HFFc6 (cell line): ENCODE results near the gene IL10. TPM values are rescaled to one million over a fixed set of nuclear protein-coding genes. Genes with fewer than 3 reads are reported as not detected.

Source experiments
- DNase-seq: peaks from one replicate; pipeline ENCODE4 v3.0.0-alpha.2; 2018
- H3K27ac Mint-ChIP-seq: 2 replicates; pipeline ENCODE4 v1.8.0; 2020; ENCODE audit warnings: mild to moderate bottlenecking, mixed read lengths
- H3K27me3 Mint-ChIP-seq: 2 replicates; pipeline ENCODE4 v1.8.0; 2021; ENCODE audit warnings: mild to moderate bottlenecking, moderate library complexity, mixed read lengths; ENCODE audit not compliant: insufficient read depth
- H3K36me3 Mint-ChIP-seq: 2 replicates; pipeline ENCODE4 v1.8.0; 2021; ENCODE audit warnings: low read depth, mixed read lengths
- H3K4me1 Mint-ChIP-seq: 2 replicates; pipeline ENCODE4 v1.8.0; 2020; ENCODE audit warnings: low read depth, mixed read lengths
- H3K4me3 Mint-ChIP-seq: 2 replicates; pipeline ENCODE4 v1.8.0; 2020; ENCODE audit warnings: mild to moderate bottlenecking, moderate library complexity, mixed read lengths
- H3K9me3 Mint-ChIP-seq: 2 replicates; pipeline ENCODE4 v1.8.0; 2020; ENCODE audit warnings: mild to moderate bottlenecking, mixed read lengths
- CTCF ChIP-seq: fragments of 200-600 bp; sonication (generic); IDR thresholded peaks from 2 replicates; pipeline ENCODE4 v1.5.0; 2021; ENCODE audit warnings: antibody characterized with exemption, mild to moderate bottlenecking
- total RNA-seq, 6 experiments: library from RNA; stranded (reverse); fragmentation: NEBNext Ultra II Directional; extraction: Animal tissue kit (Norgen Biotek cat#: 25700); gene quantifications; 2 replicates in 1 of 6; 3 replicates in 5 of 6; pipeline ENCODE4 v1.2.3, GENCODE V29; 2021

The IL10 gene
- total RNA-seq, 6 experiments from 2014 or later, result not detected

DNA sequence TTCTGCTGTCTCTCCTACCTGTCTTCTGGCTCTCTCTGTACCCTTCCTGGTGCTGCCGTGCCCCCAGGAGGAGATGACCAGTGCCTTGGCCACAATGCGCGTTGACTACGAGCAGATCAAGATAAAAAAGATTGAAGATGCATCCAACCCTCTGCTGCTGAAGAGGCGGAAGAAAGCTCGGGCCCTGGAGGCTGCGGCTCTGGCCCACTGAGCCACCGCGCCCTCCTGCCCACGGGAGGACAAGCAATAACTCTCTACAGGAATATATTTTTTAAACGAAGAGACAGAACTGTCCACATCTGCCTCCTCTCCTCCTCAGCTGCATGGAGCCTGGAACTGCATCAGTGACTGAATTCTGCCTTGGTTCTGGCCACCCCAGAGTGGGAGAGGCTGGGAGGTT is 39.8 kb downstream of the IL10 start:
- Mint-ChIP-seq H3K36me3 (no peaks in the 10 kb centered on the region), H3K9me3 (no peaks in the 10 kb centered on the region), H3K4me1 (peaks cover 15% of the 10 kb centered on the region), H3K27ac (no peak overlapping the region), H3K4me3 (no peak overlapping the region), H3K27me3 (no peaks in the 10 kb centered on the region; the same call in none of the 2 replicates)
- DNase-seq, result no peak
- no peak for TF ChIP-seq CTCF

DNA sequence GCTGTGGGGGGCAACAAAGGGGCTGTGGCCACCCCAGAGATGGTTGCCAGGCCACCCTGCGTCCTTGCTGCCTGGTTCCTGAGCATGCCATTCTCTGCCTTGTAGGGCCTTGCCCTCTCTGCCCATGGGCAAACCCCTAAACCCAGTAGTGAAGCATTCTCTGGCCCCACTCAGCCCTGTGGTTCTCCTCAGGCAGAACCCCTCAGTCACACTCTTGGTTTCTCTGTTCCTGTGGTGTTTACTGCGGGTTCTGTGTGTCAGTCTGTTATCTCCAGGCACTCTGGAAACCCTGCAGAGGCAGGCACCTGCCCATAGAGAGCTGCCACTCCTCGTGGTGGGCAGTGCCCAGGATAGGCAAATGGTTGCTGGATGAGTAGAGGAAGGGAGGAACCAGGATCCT is 42.8 kb downstream of the IL10 start:
- no peaks in the 10 kb centered on the region; the same call in none of the 2 replicates for H3K27me3 Mint-ChIP-seq
- H3K27ac Mint-ChIP-seq, result no peak overlapping the region
- TF ChIP-seq CTCF, result no peak
- no peaks in the 10 kb centered on the region for H3K36me3 Mint-ChIP-seq
- no peak for DNase-seq
- no peaks in the 10 kb centered on the region for H3K9me3 Mint-ChIP-seq
- H3K4me3 Mint-ChIP-seq, result no peak overlapping the region
- peaks cover 24% of the 10 kb centered on the region for H3K4me1 Mint-ChIP-seq

- Mint-ChIP-seq H3K9me3 (no peaks in the 10 kb centered on the region), H3K4me1 (peaks cover 28% of the 10 kb centered on the region), H3K27me3 (no peaks in the 10 kb centered on the region; the same call in none of the 2 replicates), H3K27ac (no peak overlapping the region), H3K4me3 (no peak overlapping the region), H3K36me3 (no peaks in the 10 kb centered on the region)
- TF ChIP-seq CTCF, result no peak
- DNase-seq, result no peak
Observed at GRCh38 chr1:206729050-206729449, 43.2 kb downstream of the IL10 start.

DNA sequence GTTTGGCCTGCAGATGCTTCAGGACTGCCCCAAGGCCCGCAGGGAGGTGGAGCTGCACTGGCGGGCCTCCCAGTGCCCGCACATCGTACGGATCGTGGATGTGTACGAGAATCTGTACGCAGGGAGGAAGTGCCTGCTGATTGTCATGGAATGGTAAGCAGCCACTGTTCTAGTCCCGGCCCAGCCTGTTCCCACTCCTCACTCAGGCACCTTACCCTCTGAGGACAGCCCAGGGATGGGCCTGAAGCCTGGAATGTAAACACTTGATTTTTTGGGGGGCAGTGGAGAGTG is 43.7 kb downstream of the IL10 start:
- no peak for TF ChIP-seq CTCF
- Mint-ChIP-seq H3K9me3 (no peaks in the 10 kb centered on the region), H3K4me3 (no peak overlapping the region), H3K27ac (no peak overlapping the region), H3K36me3 (no peaks in the 10 kb centered on the region), H3K4me1 (peaks cover 32% of the 10 kb centered on the region), H3K27me3 (no peaks in the 10 kb centered on the region; the same call in none of the 2 replicates)
- no peak for DNase-seq

GRCh38 chr1:206727981-206728696 is 44.2 kb downstream of the IL10 start:
- Mint-ChIP-seq H3K4me1 (peaks cover 37% of the 10 kb centered on the region), H3K27me3 (no peaks in the 10 kb centered on the region; the same call in none of the 2 replicates)

More at GRCh38 chr1:206727981-206728696, 44.2 kb downstream of the IL10 start:
- no peak for DNase-seq
- H3K36me3 Mint-ChIP-seq, result no peaks in the 10 kb centered on the region
- no peak for TF ChIP-seq CTCF
- no peak overlapping the region for H3K4me3 Mint-ChIP-seq
- H3K27ac Mint-ChIP-seq, result no peak overlapping the region
- H3K9me3 Mint-ChIP-seq, result no peaks in the 10 kb centered on the region
